ENCODE measurements around the gene CHD9NB.

Gene CHD9NB

DNA sequence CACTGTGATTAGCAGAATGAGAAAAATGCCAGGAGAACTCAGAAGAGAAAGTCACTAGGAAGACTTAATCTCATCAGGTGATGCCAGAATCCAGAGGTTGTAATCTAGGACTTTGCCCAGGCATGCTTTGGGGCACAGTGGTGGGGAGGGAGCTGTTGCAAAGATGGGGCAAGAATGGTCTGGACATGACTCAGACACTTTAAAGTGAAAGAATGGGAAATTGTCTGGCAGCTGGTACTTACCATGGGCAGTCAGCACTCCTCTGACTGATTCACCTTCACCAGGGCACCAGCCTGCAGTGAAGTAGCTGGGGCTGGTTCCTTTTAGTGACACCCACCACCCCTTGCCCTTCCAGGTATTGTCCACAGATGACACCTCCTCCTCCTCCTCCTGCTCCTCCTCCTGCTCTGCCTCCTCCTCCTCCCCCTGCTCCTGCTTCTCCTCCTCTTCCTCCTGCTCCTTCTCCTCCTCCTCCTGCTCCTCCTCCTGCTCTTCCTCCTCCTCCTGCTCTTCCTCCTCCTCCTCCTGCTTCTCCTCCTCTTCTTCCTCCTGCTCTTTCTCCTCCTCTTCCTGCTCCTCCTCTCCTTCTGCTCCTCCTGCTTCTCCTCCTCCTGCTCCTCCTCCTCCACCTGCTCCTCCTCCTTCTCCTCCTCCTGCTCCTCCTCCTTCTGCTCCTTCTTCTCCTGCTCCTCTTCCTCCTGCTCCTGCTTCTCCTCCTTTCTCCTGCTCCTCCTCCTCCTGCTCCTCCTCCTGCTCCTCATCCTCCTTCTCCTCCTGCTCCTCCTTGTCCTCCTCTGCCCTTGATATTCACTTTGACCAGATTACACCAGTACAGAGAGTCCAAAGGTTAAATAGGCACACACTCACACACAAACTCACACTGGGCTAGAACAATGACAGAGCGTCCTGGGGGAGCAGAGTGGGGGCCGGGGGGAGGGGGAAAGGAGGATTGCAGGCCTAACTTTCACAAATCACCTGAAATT is at the start of gene CHD9NB:
Gene CHD9NB (minus strand): TSS at position 379 of the 983 bp plus-strand sequence. CDS start 8,739 bp downstream, outside the sequence.
- DNase-seq = no peak

GRCh38 chr16:53100889-53101288 is 48.2 kb upstream of the CHD9NB start:
- no peak for DNase-seq

- peak; percentile 78 for DNase-seq
Measured at GRCh38 chr16:53100131-53100748, 47.5 kb upstream of the CHD9NB start.

GRCh38 chr16:53099318-53100130 is 46.8 kb upstream of the CHD9NB start:
- DNase-seq = peak; percentile 99

DNA sequence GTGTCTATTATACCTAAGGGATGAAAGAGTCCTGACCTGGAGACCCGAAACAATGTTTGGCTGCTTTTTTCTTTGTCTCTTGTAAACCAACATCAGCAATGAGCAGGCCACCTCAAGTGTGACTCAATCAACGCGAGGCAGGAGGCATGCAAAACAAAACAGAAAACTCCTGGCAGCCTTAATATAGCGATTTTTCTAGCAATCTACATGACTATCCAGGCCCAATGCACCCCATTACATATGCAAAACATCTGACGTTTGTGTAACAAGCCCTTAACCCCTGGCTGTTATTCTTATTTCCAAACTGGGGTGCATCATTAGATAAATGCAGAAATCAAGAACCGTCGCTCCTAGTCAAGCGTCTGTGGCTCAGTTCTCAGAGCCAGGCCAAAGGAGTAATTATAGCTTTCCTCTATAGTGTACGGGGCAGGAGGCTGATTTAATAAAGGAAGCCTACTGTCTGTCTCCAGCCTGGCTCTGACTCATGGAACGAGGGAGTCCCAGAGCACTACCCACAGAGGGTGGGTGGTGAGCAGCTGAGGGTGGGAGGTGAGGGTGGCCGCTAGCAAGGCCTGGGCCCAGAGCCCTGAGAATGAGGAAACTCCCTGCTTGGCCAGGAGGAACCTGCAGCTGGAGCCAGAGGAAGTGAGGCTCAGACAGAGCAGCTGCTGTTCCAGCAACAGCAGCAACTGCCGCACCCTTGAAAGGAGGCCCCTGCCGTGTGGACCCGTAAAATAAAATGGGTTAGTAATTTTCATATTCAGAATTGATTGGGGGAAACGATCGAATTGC is 46.0 kb upstream of the CHD9NB start:
- peak; percentile 84 for DNase-seq

DNA sequence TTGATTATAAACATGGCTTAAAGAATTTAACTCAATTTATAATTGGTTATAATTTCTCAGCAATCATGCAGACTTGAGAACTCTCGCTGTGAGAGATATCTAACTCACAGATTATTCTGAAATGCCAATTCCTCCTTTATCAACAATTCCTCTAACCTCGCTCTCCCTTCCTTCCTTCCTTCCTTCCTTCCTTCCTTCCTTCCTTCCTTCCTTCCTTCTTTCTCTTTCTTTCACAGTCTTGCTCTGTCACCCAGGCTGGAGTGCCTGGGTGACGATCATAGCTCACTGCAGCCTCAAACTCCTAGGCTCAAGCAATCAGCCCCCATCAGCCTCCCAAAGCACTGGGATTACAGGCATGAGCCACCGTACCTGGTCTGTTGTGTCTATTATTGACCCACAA is 44.5 kb upstream of the CHD9NB start:
- no peak for DNase-seq

DNA sequence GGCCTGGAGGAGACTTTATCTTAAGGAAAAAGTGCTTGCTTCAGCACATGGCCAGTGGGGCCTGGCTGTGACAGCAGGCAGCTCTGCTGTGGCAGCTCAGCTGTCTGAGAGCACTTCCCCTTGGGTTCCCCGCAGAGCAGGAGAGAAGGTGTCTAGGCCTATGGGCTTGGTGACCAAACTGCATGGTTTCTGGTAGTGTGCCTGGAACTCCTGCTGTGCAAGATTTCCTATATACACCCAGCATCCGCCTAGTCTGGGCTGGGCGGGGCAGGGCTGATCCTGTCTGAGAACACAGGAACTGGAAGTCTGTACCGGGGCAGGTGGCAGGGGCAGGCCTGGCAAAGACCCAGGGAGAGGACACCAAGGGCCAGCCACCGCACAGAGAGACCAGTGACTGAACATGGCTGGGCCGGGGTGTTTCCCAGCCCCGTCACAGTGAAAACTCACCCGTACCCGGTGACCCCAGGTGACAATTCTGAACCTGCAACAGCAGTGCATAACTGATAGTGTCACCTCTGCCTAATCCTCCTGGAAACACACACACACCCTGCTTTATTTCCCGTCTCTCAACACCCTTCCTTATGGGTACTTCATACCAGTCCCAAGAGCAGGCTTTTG is 41.4 kb upstream of the CHD9NB start:
- peak; percentile 67 for DNase-seq

DNA sequence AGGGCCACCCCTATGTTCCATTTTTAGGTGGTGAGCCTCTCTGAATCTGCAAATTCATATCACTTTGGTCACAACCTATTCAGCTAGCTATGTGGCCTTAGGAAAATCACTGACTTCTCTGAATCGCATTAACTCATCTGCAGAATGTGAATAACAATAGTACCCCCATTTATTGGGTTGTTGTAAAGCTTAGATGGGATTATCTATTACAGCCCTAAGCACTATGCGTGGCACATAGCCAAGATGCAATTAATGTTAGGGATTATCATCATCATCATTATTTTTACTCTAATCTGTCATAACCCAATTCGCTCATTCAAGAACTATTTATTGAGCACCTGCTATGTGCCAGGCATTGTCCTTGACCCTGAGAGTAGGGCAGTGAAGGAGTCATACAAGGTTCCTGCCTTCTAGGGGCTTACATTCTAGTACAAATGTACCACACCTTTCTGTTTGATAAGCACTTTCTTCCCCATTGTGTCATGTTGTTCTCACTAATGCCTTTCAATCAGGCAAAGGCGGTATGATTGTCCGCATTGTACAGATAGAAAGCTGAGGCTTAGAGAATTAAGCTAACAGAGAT is 40.6 kb upstream of the CHD9NB start:
- DNase-seq = no peak

GRCh38 chr16:53092284-53092683 is 39.6 kb upstream of the CHD9NB start:
- DNase-seq = peak; percentile 90

GRCh38 chr16:53091466-53092211 is 38.9 kb upstream of the CHD9NB start:
- DNase-seq = peak; percentile 96

- peak; percentile 99 for DNase-seq
Measured at GRCh38 chr16:53090591-53091411, 38.1 kb upstream of the CHD9NB start.

GRCh38 chr16:53090286-53090590 is 37.5 kb upstream of the CHD9NB start:
- DNase-seq = no peak

- DNase-seq = peak; percentile 70
Measured at GRCh38 chr16:53089434-53090285, 37.0 kb upstream of the CHD9NB start.

DNA sequence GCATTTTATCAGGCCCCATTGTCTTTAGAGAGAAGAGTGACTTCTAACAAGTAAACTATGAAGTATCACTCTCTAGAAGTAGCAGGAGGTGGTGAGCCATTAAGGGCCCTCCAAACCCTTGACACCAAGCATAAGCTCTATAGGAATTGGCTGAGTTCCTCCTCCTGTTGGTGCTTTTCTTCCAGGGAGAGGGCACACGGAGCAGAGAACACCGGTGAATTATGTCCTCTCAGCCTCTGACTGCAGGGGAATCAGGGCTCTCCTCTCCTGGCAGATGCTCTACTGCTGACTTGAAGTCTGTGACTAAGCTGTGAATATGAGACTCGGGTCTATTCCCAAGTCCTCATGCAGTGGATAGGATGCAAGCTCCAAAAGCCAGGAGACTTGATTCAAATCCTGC is 34.4 kb upstream of the CHD9NB start:
- DNase-seq = peak; percentile 36

DNA sequence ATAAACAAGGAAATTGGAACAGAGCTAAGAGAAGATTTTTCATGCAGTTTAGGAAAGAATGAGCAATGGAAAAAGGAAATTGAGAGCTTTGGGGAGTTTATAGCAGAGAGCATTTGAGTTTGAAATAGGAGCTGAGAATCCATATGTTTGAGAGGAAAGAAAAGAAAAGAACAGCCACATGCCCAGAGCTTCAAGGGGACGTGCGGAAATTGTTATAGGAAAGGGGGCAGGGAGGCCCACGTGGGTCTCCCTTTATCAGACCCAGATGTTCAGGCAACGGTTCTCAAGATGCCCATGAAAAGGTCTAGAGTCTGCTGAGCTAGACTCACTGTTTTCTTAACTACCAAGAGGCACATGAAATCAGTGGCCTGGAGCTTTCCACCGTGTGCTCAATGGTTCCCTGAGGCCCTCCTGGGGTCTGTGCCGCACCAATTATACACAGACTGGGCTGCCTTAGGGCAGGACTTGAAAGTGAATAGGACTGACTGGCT is 33.3 kb upstream of the CHD9NB start:
- DNase-seq = peak; percentile 94

- peak; percentile 99 for DNase-seq
Measured at GRCh38 chr16:53085369-53085843, 32.7 kb upstream of the CHD9NB start.

DNA sequence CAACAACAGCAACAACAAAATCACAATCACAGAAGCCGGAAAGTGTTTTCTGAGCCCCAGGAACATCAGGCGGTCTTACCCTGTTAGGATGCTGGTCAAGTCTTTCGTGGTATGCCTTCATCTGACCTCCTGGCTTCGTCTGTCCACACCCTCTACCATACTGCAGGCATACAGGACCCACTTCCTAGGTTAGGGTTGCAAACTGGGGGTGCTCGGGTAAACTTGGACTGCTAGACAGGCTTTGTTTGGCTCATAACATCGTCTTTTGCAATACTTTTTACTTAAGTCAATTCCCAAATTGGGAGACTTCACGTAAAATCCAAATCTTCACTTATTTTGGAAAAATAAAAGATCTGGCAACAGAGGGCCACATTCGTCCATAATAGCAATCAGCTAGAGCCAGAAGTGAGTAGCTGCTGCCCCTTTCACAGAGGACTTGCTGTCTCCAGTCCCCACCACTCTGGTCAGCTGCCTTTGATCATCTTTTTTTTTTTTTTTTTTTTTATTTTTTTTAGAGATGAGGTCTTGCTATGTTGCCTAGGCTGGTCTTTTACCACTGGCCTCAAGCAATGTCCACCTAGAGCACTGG is 32.1 kb upstream of the CHD9NB start:
- DNase-seq = no peak

- DNase-seq = no peak
Measured at GRCh38 chr16:53084141-53084541, 31.4 kb upstream of the CHD9NB start.

Measured in NCI-H2171 treated with DMSO at 0.1 percent for 48 hours (cell line).